ENCODE measurements around the gene LOC128125822.

GRCh38 chr6:63558278-63558677, 14.0 kb upstream of the LOC128125822 start:
- TF ChIP-seq, protein P1, sequence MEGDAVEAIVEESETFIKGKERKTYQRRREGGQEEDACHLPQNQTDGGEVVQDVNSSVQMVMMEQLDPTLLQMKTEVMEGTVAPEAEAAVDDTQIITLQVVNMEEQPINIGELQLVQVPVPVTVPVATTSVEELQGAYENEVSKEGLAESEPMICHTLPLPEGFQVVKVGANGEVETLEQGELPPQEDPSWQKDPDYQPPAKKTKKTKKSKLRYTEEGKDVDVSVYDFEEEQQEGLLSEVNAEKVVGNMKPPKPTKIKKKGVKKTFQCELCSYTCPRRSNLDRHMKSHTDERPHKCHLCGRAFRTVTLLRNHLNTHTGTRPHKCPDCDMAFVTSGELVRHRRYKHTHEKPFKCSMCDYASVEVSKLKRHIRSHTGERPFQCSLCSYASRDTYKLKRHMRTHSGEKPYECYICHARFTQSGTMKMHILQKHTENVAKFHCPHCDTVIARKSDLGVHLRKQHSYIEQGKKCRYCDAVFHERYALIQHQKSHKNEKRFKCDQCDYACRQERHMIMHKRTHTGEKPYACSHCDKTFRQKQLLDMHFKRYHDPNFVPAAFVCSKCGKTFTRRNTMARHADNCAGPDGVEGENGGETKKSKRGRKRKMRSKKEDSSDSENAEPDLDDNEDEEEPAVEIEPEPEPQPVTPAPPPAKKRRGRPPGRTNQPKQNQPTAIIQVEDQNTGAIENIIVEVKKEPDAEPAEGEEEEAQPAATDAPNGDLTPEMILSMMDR (conservative IDR thresholded peaks at IDR 0.05; ENCODE audit: low read depth, low read length), result no peak
- no peak for TF ChIP-seq EZH2 (IDR thresholded peaks at IDR 0.05; ENCODE audit: borderline replicate concordance, low read depth, low read length, poor library complexity, severe bottlenecking)

Data from A673 (cell line).